ENCODE measurements around the gene OR51E2.

DNA sequence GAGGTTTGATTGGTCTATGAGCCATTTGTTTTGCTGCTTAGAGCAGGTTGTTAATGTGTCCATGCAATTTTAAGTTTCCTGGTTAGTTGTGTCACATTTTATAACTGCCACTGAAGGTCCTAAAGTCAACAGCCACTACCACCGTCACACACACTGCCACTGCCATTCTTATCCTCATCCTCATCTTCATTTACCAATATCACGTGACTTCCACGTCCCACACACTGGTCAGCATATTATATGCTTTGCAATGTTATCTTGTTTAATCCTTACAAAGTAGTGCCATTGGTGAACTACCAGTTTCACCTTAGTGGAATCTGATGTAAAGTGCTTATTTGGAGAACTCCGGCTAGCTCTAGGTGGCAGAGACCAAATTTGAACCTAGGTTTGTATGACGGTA lies 16.6 kb upstream of the OR51E2 start:
- TF ChIP-seq POLR2A (IDR thresholded peaks at IDR 0.05): no peak
- TF ChIP-seq, protein P1, sequence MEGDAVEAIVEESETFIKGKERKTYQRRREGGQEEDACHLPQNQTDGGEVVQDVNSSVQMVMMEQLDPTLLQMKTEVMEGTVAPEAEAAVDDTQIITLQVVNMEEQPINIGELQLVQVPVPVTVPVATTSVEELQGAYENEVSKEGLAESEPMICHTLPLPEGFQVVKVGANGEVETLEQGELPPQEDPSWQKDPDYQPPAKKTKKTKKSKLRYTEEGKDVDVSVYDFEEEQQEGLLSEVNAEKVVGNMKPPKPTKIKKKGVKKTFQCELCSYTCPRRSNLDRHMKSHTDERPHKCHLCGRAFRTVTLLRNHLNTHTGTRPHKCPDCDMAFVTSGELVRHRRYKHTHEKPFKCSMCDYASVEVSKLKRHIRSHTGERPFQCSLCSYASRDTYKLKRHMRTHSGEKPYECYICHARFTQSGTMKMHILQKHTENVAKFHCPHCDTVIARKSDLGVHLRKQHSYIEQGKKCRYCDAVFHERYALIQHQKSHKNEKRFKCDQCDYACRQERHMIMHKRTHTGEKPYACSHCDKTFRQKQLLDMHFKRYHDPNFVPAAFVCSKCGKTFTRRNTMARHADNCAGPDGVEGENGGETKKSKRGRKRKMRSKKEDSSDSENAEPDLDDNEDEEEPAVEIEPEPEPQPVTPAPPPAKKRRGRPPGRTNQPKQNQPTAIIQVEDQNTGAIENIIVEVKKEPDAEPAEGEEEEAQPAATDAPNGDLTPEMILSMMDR (IDR thresholded peaks at IDR 0.05): no peak
